Adipose tissue (tissue), 3 donors: ENCODE data around the gene NISCH. TPM values are rescaled to one million over a fixed set of nuclear protein-coding genes. Genes with fewer than 3 reads are reported as not detected.

Source experiments
- H3K27ac ChIP-seq: one replicate; pipeline ENCODE4 v1.5.1; 2013; ENCODE audit warnings: low read depth, low read length
- WGBS, 3 donors: extraction: QIAGEN DNeasy Blood & Tissue Kit; methylation state at CpG; one replicate each; pipeline ENCODE4 v1.1.7; 2013; 5-methylcytosine and 5-hydroxymethylcytosine counted together
- polyA plus RNA-seq, 3 donors: library from polyadenylated mRNA; stranded (reverse); fragments of 200-250 nt; gene quantifications; one replicate each; pipeline ENCODE4 v1.2.3, GENCODE V29; 2013
- donor health status: healthy with polysubstance abuse.
- donor health status: Bipolar disorder and iron deficiency.
- donor health status: healthy.

NISCH gene
- 10 to 100 TPM; 27.5 to 46.8 (median 41.2) TPM for polyA plus RNA-seq

- WGBS, 3 donors = 1% methylated on average over 76 to 86 of the region's 86 CpGs
- H3K27ac ChIP-seq = no peak within 1 kb of the TSS
These were observed at the start of gene NISCH for GRCh38 chr3:52455283-52456168. NISCH (plus strand) TSS chr3:52455604; CDS start chr3:52455642, 38 bp downstream.

GRCh38 chr3:52406231-52406661, 49.2 kb upstream of the NISCH start:
- H3K27ac ChIP-seq = no peak overlapping the region
- WGBS, 3 donors = 80 to 94% (median 89%) methylated on average over 9 to 11 of the region's 11 CpGs

- 93 to 95% (median 94%) methylated on average over 20 of the region's 20 CpGs for WGBS, 3 donors
- no peak overlapping the region for H3K27ac ChIP-seq
These were observed 48.5 kb upstream of the NISCH start for GRCh38 chr3:52406791-52407510.

GRCh38 chr3:52407779-52408178, 47.6 kb upstream of the NISCH start:
- 78 to 93% (median 90%) methylated on average over 3 of the region's 3 CpGs for WGBS, 3 donors
- no peak overlapping the region for H3K27ac ChIP-seq

- H3K27ac ChIP-seq = no peak overlapping the region
- whole genome bisulfite sequencing, 3 donors = 89 to 95% (median 90%) methylated on average over 8 of the region's 8 CpGs
These were observed 46.9 kb upstream of the NISCH start for GRCh38 chr3:52408466-52408865.

GRCh38 chr3:52415800-52416199, 39.6 kb upstream of the NISCH start:
- H3K27ac ChIP-seq = no peak overlapping the region
- WGBS, 3 donors = 91 to 92% (median 92%) methylated on average over 3 of the region's 3 CpGs

GRCh38 chr3:52420388-52420787, 35.0 kb upstream of the NISCH start:
- no peak overlapping the region for H3K27ac ChIP-seq
- WGBS, 3 donors = 63 to 83% (median 76%) methylated on average over 2 of the region's 2 CpGs

GRCh38 chr3:52422669-52423068, 32.7 kb upstream of the NISCH start:
- 86 to 94% (median 87%) methylated on average over 3 of the region's 3 CpGs for WGBS, 3 donors
- no peak overlapping the region for H3K27ac ChIP-seq

GRCh38 chr3:52423173-52423572, 32.2 kb upstream of the NISCH start:
- no peak overlapping the region for H3K27ac ChIP-seq
- WGBS, 3 donors = 57 to 64% (median 61%) methylated on average over 5 of the region's 5 CpGs

GRCh38 chr3:52428151-52429005, 27.0 kb upstream of the NISCH start:
- H3K27ac ChIP-seq = no peak overlapping the region

GRCh38 chr3:52429031-52429430, 26.4 kb upstream of the NISCH start:
- H3K27ac ChIP-seq = no peak overlapping the region
- WGBS, 3 donors = 37 to 47% (median 44%) methylated on average over 3 of the region's 3 CpGs

More at GRCh38 chr3:52428151-52429005, 27.0 kb upstream of the NISCH start:
- 10 to 15% (median 13%) methylated on average over 7 of the region's 7 CpGs for WGBS, 3 donors

- no peak overlapping the region for H3K27ac ChIP-seq
- WGBS, 3 donors = 67 to 80% (median 75%) methylated on average over 7 of the region's 7 CpGs
These were observed 25.5 kb upstream of the NISCH start for GRCh38 chr3:52429779-52430415.

- no peak overlapping the region for H3K27ac ChIP-seq
- 86 to 91% (median 90%) methylated on average over 9 of the region's 9 CpGs for WGBS, 3 donors
These were observed 25.0 kb upstream of the NISCH start for GRCh38 chr3:52430416-52430810.

- H3K27ac ChIP-seq = no peak overlapping the region
- 66 to 75% (median 69%) methylated on average over 10 of the region's 10 CpGs for WGBS, 3 donors
These were observed 23.8 kb upstream of the NISCH start for GRCh38 chr3:52431459-52432223.

GRCh38 chr3:52432225-52432624, 23.2 kb upstream of the NISCH start:
- H3K27ac ChIP-seq = no peak overlapping the region
- WGBS, 3 donors = 74 to 79% (median 74%) methylated on average over 6 of the region's 6 CpGs

GRCh38 chr3:52432691-52433141, 22.7 kb upstream of the NISCH start:
- no peak overlapping the region for H3K27ac ChIP-seq
- 35 to 62% (median 57%) methylated on average over 4 of the region's 4 CpGs for WGBS, 3 donors

- WGBS, 3 donors = 49 to 75% (median 58%) methylated on average over 10 of the region's 10 CpGs
- H3K27ac ChIP-seq = no peak overlapping the region
These were observed 21.9 kb upstream of the NISCH start for GRCh38 chr3:52433328-52433995.
